A673 (cell line): Measurements from ENCODE around the gene GSTP1. TPM values are rescaled to one million over a fixed set of nuclear protein-coding genes. Genes with fewer than 3 reads are reported as not detected.

Experiments
- BruUV-seq: library from RNA; stranded (reverse); fragments of 400-500 nt; replicated peaks from 2 replicates; lab custom pipeline; 2021; lab: Mats Ljungman, UMichigan
- CTCF ChIA-PET: fragments of 300-600 bp; sonication (Branson Sonifier 250); formaldehyde crosslinking; loops from one replicate; lab custom pipeline; 2022; ENCODE audit warnings: antibody characterized with exemption; lab: Charles Lee
- POLR2A ChIA-PET: fragments of 300-600 bp; sonication (Branson Sonifier 250); formaldehyde crosslinking; loops from one replicate; lab custom pipeline; 2022; ENCODE audit warnings: antibody characterized with exemption; ENCODE audit not compliant: low non-redundant PET; lab: Charles Lee
- DNase-seq: peaks from one replicate; pipeline ENCODE4 v3.0.0-alpha.2; 2015; ENCODE audit warnings: low spot score
- H3K27ac ChIP-seq: fragments of 200-600 bp; sonication (generic); 2 replicates; pipeline ENCODE4 v1.5.1; 2016; ENCODE audit warnings: mixed run types, low read depth, mild to moderate bottlenecking, mixed read lengths, antibody characterized with exemption, low read length; ENCODE audit not compliant: poor library complexity, severe bottlenecking
- H3K27me3 ChIP-seq: fragments of 200-600 bp; sonication (generic); replicated peaks from 2 replicates; pipeline ENCODE4 v1.6.1; 2017; ENCODE audit warnings: mixed run types, low read depth, mild to moderate bottlenecking, mixed read lengths, antibody characterized with exemption, low read length; ENCODE audit not compliant: insufficient read depth, poor library complexity
- H3K36me3 ChIP-seq: fragments of 200-600 bp; sonication (generic); 2 replicates; pipeline ENCODE4 v1.6.1; 2016; ENCODE audit warnings: mixed run types, mild to moderate bottlenecking, mixed read lengths, antibody characterized with exemption, low read length; ENCODE audit not compliant: insufficient read depth, poor library complexity, severe bottlenecking
- H3K4me1 ChIP-seq: fragments of 200-600 bp; sonication (generic); 2 replicates; pipeline ENCODE4 v1.6.1; 2017; ENCODE audit warnings: mixed run types, mild to moderate bottlenecking, mixed read lengths, antibody characterized with exemption, low read length; ENCODE audit not compliant: insufficient read depth, poor library complexity, severe bottlenecking
- H3K4me3 ChIP-seq: fragments of 200-600 bp; sonication (generic); 2 replicates; pipeline ENCODE4 v1.5.1; 2016; ENCODE audit warnings: low read depth, mixed run types, mild to moderate bottlenecking, mixed read lengths, low read length; ENCODE audit not compliant: poor library complexity, severe bottlenecking
- H3K9me3 ChIP-seq: fragments of 200-600 bp; sonication (generic); 2 replicates; pipeline ENCODE4 v1.6.1; 2016; ENCODE audit warnings: mixed run types, low read depth, mild to moderate bottlenecking, mixed read lengths, antibody characterized with exemption, low read length; ENCODE audit not compliant: poor library complexity, severe bottlenecking
- CTCF ChIP-seq: fragments of 300-800, 200-600 bp; sonication (generic); conservative IDR thresholded peaks from 2 replicates; pipeline ENCODE4 v1.5.1; 2017; ENCODE audit warnings: low read depth, mild to moderate bottlenecking, antibody characterized with exemption, low read length, moderate library complexity, mixed read lengths
- EZH2 ChIP-seq: fragments of 200-600 bp; sonication (generic); IDR thresholded peaks from 2 replicates; pipeline ENCODE4 v1.6.1; 2017; ENCODE audit warnings: borderline replicate concordance, low read depth, mild to moderate bottlenecking, mixed read lengths, antibody characterized with exemption, low read length; ENCODE audit not compliant: poor library complexity, severe bottlenecking
- intact Hi-C: fragments of 100-400 bp; cut with micrococcal nuclease; formaldehyde crosslinking; loops from one replicate; pipeline ENCODE4 v1.10.0; 2022; ENCODE audit not compliant: unreplicated experiment
- total RNA-seq: library from RNA; stranded (reverse); gene quantifications from 2 replicates; pipeline ENCODE4 v1.2.3, GENCODE V29; 2021

GSTP1 gene
- total RNA-seq, 1 experiment from 2014 or later = 1,211 TPM

- Histone ChIP-seq H3K27ac (no peak overlapping the region), H3K4me1 (peaks cover 9% of the 10 kb centered on the region), H3K36me3 (peaks cover 32% of the 10 kb centered on the region), H3K9me3 (no peaks in the 10 kb centered on the region), H3K4me3 (no peak overlapping the region), H3K27me3 (no peaks in the 10 kb centered on the region)
- intact Hi-C loops = no loop called here
- POLR2A ChIA-PET = no interaction called here
- no TSS peak for BruUV-seq
- CTCF ChIA-PET = no interaction called here
- DNase-seq = no peak
- TF ChIP-seq EZH2 (no peak), CTCF (no peak)
Observed at GRCh38 chr11:67610302-67610868, 26.8 kb downstream of the GSTP1 start.

- Histone ChIP-seq H3K27ac (no peak overlapping the region), H3K27me3 (no peaks in the 10 kb centered on the region), H3K4me1 (peaks cover 9% of the 10 kb centered on the region), H3K36me3 (peaks cover 32% of the 10 kb centered on the region), H3K9me3 (no peaks in the 10 kb centered on the region), H3K4me3 (no peak overlapping the region)
- ChIA-PET POLR2A (no interaction called here), CTCF (no interaction called here)
- intact Hi-C loops = no loop called here
- TF ChIP-seq CTCF (no peak), EZH2 (no peak)
- no peak for DNase-seq
- BruUV-seq = no TSS peak
Observed at GRCh38 chr11:67611165-67611564, 27.6 kb downstream of the GSTP1 start.

- peaks cover 9% of the 10 kb centered on the region for H3K4me1 ChIP-seq
- no TSS peak for BruUV-seq
- ChIA-PET CTCF (interaction anchor here (0.8 kb wide), 1 partner anchor 18 kb away, joined by 3 read pairs; the partner anchor contains the start of gene NUDT8), POLR2A (no interaction called here)
- intact Hi-C loops = no loop called here
- H3K9me3 ChIP-seq = no peaks in the 10 kb centered on the region
- H3K4me3 ChIP-seq = no peak overlapping the region
- TF ChIP-seq EZH2 = no peak
- no peak for TF ChIP-seq CTCF
- H3K36me3 ChIP-seq = peaks cover 32% of the 10 kb centered on the region
- no peak overlapping the region for H3K27ac ChIP-seq
- no peak for DNase-seq
- no peaks in the 10 kb centered on the region for H3K27me3 ChIP-seq
Observed at GRCh38 chr11:67611704-67612587, 28.3 kb downstream of the GSTP1 start.
